Panc1 (cell line): Measurements from ENCODE around the gene AKT3. TPM values are rescaled to one million over a fixed set of nuclear protein-coding genes. Genes with fewer than 3 reads are reported as not detected.

ENCODE experiments used
- ATAC-seq: fragments of 200-7000 bp; cut with Tn5 transposase; 2 replicates; pipeline ENCODE4 v1.9.1; 2020; ENCODE audit warnings: mild to moderate bottlenecking, moderate library complexity
- BruUV-seq: library from RNA; stranded (reverse); fragments of 400-500 nt; replicated peaks from 2 replicates; lab custom pipeline; 2021; lab: Mats Ljungman, UMichigan
- CTCF ChIA-PET: fragments of 300-600 bp; sonication (Branson Sonifier 250); formaldehyde crosslinking; loops from one replicate; lab custom pipeline; 2022; ENCODE audit warnings: antibody characterized with exemption; lab: Charles Lee
- POLR2A ChIA-PET: fragments of 300-600 bp; sonication (Branson Sonifier 250); formaldehyde crosslinking; loops from one replicate; lab custom pipeline; 2022; ENCODE audit warnings: antibody characterized with exemption; lab: Charles Lee
- DNase-seq: peaks from one replicate; pipeline ENCODE4 v3.0.0-alpha.2; 2010; ENCODE audit warnings: low read depth, low spot score
- H3K27ac ChIP-seq: 2 replicates; pipeline ENCODE4 v1.5.1; 2011; ENCODE audit warnings: mild to moderate bottlenecking, low read length, inconsistent platforms
- H3K27me3 ChIP-seq: fragments of 200-500 bp; sonication (Bioruptor generic); 2 replicates; pipeline ENCODE4 v1.6.0; 2014; ENCODE audit warnings: low read length, inconsistent platforms; ENCODE audit not compliant: control insufficient read depth, insufficient read depth
- H3K36me3 ChIP-seq: fragments of 200-500 bp; sonication (Bioruptor generic); 2 replicates; pipeline ENCODE4 v1.5.1; 2014; ENCODE audit warnings: inconsistent platforms, mild to moderate bottlenecking, low read length, moderate library complexity; ENCODE audit not compliant: control insufficient read depth, insufficient read depth
- H3K4me1 ChIP-seq: 2 replicates; pipeline ENCODE4 v1.5.1; 2011; ENCODE audit warnings: inconsistent platforms, mild to moderate bottlenecking, low read length, moderate library complexity; ENCODE audit not compliant: control insufficient read depth, insufficient read depth
- H3K4me3 ChIP-seq, 2 experiments: 2 replicates each; pipeline ENCODE4 v1.5.1; 2011 to 2012; ENCODE audit warnings: low read depth in 2 of 2, low read length in 2 of 2, mild to moderate bottlenecking in 2 of 2, inconsistent platforms in 1 of 2, moderate library complexity in 1 of 2
- H3K9me3 ChIP-seq: fragments of 200-500 bp; sonication (Bioruptor generic); 2 replicates; pipeline ENCODE4 v1.5.1; 2014; ENCODE audit warnings: low read depth, mild to moderate bottlenecking, inconsistent platforms, low read length, moderate library complexity; ENCODE audit not compliant: control insufficient read depth, insufficient read depth
- CTCF ChIP-seq: fragments of 450-650 bp; IDR thresholded peaks from 2 replicates; pipeline ENCODE4 v1.5.1; 2017; ENCODE audit warnings: mild to moderate bottlenecking
- POLR2AphosphoS5 ChIP-seq: IDR thresholded peaks from 2 replicates; pipeline ENCODE4 v1.6.1; 2012; ENCODE audit warnings: mild to moderate bottlenecking, low read depth, low read length, moderate library complexity
- REST ChIP-seq, 2 experiments: IDR thresholded peaks; 2 replicates each; pipeline ENCODE4 v1.6.1; 2011 to 2012; ENCODE audit warnings: low read depth in 2 of 2, control low read depth in 1 of 2, low read length in 1 of 2, mild to moderate bottlenecking in 1 of 2, moderate library complexity in 1 of 2; ENCODE audit not compliant: insufficient read depth in 1 of 2
- SIN3A ChIP-seq: IDR thresholded peaks from 2 replicates; pipeline ENCODE4 v1.6.1; 2012; ENCODE audit warnings: low read depth, mild to moderate bottlenecking, low read length, moderate library complexity, borderline replicate concordance; ENCODE audit not compliant: insufficient read depth
- TCF7L2 ChIP-seq: IDR thresholded peaks from 2 replicates; pipeline ENCODE4 v1.6.1; 2011; ENCODE audit warnings: mild to moderate bottlenecking, low read depth, low read length, inconsistent platforms
- in situ Hi-C: cut with HindIII; loops from 2 replicates; pipeline ENCODE4 v1.10.0; 2016; ENCODE audit warnings: low sequenced_read_pairs, low pct_unique_long_range_greater_than_20kb
- intact Hi-C: fragments of 100-400 bp; cut with micrococcal nuclease; formaldehyde crosslinking; loops from one replicate; pipeline ENCODE4 v1.10.0; 2022; ENCODE audit not compliant: unreplicated experiment
- total RNA-seq: library from RNA; stranded (reverse); gene quantifications from one replicate; pipeline ENCODE4 v1.2.1, GENCODE V29; 2021; ENCODE audit not compliant: unreplicated experiment

Gene AKT3
- total RNA-seq, 1 experiment from 2014 or later, result 11.0 TPM

GRCh38 chr1:243525085-243525487 is 325.0 kb downstream of the AKT3 start:
- no TSS peak for BruUV-seq
- TF ChIP-seq POLR2AphosphoS5 (no peak), REST (IDR thresholded peaks at IDR 0.05; ENCODE audit: insufficient read depth in 1 of 2, low read depth in 2 of 2, low read length in 1 of 2) (no peak), SIN3A (no peak), CTCF (no peak), TCF7L2 (no peak)
- Histone ChIP-seq H3K36me3 (no peaks in the 10 kb centered on the region), H3K27ac (no peak overlapping the region), H3K4me3 (no peak overlapping the region), H3K27me3 (no peaks in the 10 kb centered on the region), H3K9me3 (no peaks in the 10 kb centered on the region), H3K4me1 (no peaks in the 10 kb centered on the region)
- intact Hi-C loops, result no loop called here
- CTCF ChIA-PET, result no interaction called here
- in situ Hi-C loops, result no loop called here
- no peak for ATAC-seq
- DNase-seq, result no peak
- POLR2A ChIA-PET, result no interaction called here

GRCh38 chr1:243523766-243524165 is 326.3 kb downstream of the AKT3 start:
- no peaks in the 10 kb centered on the region for H3K27me3 ChIP-seq
- TF ChIP-seq SIN3A, result no peak
- ATAC-seq (no peak), DNase-seq (no peak)
- no peaks in the 10 kb centered on the region for H3K4me1 ChIP-seq
- BruUV-seq, result no TSS peak
- intact Hi-C loops (no loop called here), in situ Hi-C loops (no loop called here)
- POLR2A ChIA-PET, result no interaction called here
- no peak overlapping the region for H3K4me3 ChIP-seq
- no peaks in the 10 kb centered on the region for H3K9me3 ChIP-seq
- H3K27ac ChIP-seq, result no peak overlapping the region
- CTCF ChIA-PET, result no interaction called here
- H3K36me3 ChIP-seq, result no peaks in the 10 kb centered on the region

- H3K9me3 ChIP-seq, result 0 out of 2 replicates have a peak, but pooled peaks cover 3% of the 10 kb centered on the region
- no peak for ATAC-seq
- no peaks in the 10 kb centered on the region for H3K4me1 ChIP-seq
- in situ Hi-C loops, result no loop called here
- no peaks in the 10 kb centered on the region for H3K27me3 ChIP-seq
- no peak overlapping the region for H3K4me3 ChIP-seq
- TF ChIP-seq CTCF (no peak), REST (IDR thresholded peaks at IDR 0.05; ENCODE audit: insufficient read depth in 1 of 2, low read depth in 2 of 2, low read length in 1 of 2) (no peak), TCF7L2 (no peak), SIN3A (no peak), POLR2AphosphoS5 (no peak)
- no peak overlapping the region for H3K27ac ChIP-seq
- H3K36me3 ChIP-seq, result no peaks in the 10 kb centered on the region
- BruUV-seq, result no TSS peak
- intact Hi-C loops, result no loop called here
- DNase-seq, result no peak
- CTCF ChIA-PET, result no interaction called here
- POLR2A ChIA-PET, result no interaction called here
Measured at GRCh38 chr1:243520831-243521230, 329.2 kb downstream of the AKT3 start.
